Astrocyte (in vitro differentiated cells and primary cell): ENCODE data around the gene IQGAP1.

Source experiments
- EZH2 ChIP-seq: IDR thresholded peaks from 2 replicates; pipeline ENCODE4 v1.6.1; 2012; ENCODE audit warnings: mild to moderate bottlenecking, low read length, inconsistent platforms; ENCODE audit not compliant: insufficient read depth
- TF ChIP-seq, protein P1 (sequence below): IDR thresholded peaks from 2 replicates; pipeline ENCODE4 v1.5.1; 2011; ENCODE audit warnings: low read depth, mild to moderate bottlenecking, inconsistent platforms, low read length, moderate library complexity; ENCODE audit not compliant: insufficient read depth

DNA sequence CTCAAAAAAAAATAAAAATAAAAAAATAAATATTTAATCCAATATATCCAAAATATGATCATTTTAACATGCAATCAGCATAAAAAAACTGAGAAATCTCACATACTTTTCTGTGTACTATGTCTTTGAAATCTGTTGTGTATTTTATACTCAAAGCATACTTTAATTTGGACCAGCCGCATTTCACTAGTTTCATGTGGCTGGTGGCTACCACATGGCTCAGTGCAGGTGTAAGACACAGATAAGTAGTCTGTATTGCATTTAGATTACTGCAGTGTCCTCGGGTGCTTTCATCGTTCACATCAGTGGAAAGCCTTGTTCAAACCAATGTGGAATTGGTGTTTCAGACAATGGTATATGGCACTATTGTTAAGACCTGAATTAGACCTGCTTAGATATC is 152.7 kb downstream of the IQGAP1 start:
- TF ChIP-seq, protein P1, sequence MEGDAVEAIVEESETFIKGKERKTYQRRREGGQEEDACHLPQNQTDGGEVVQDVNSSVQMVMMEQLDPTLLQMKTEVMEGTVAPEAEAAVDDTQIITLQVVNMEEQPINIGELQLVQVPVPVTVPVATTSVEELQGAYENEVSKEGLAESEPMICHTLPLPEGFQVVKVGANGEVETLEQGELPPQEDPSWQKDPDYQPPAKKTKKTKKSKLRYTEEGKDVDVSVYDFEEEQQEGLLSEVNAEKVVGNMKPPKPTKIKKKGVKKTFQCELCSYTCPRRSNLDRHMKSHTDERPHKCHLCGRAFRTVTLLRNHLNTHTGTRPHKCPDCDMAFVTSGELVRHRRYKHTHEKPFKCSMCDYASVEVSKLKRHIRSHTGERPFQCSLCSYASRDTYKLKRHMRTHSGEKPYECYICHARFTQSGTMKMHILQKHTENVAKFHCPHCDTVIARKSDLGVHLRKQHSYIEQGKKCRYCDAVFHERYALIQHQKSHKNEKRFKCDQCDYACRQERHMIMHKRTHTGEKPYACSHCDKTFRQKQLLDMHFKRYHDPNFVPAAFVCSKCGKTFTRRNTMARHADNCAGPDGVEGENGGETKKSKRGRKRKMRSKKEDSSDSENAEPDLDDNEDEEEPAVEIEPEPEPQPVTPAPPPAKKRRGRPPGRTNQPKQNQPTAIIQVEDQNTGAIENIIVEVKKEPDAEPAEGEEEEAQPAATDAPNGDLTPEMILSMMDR: no peak
- no peak for TF ChIP-seq EZH2
